ENCODE data around the gene CLEC1B. TPM values are rescaled to one million over a fixed set of nuclear protein-coding genes. Genes with fewer than 3 reads are reported as not detected.

The CLEC1B gene
- total RNA-seq, 1 experiment from 2014 or later, result not detected

DNA sequence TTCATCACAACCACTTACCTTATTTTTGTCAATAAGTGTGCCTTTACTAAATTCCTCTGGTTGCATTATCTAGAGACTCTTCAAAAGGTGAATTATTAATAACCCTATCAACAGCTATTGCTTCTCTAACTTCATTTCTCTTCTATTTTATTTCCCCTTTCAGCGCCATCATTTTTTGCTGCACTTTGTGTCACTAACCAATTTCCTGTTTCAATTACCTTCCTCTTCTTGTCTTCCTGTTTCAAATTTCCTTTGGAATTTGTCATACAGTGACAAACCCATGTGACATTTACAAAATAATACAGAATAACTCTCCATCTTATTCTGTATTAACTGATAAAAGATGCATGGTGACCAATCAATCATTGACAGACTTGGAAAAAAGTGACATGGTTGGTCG lies 54.5 kb downstream of the CLEC1B start:
- H3K4me2 ChIP-seq (ENCODE audit: low read length), result no peak overlapping the region
- H3K4me3 ChIP-seq (replicated peaks in 1 of 2; ENCODE audit: low read depth in 1 of 2, low read length in 2 of 2), result no peak overlapping the region
- TF ChIP-seq RAD21 (IDR thresholded peaks at IDR 0.05; ENCODE audit: low read depth) (no peak), TCF7L2 (IDR thresholded peaks at IDR 0.05; ENCODE audit: borderline replicate concordance, extremely low read depth, insufficient read depth, insufficient read length) (no peak), YY1 (IDR thresholded peaks at IDR 0.05; ENCODE audit: extremely low read depth, insufficient replicate concordance, low read depth, low read length) (no peak), EZH2phosphoT487 (IDR thresholded peaks at IDR 0.05; ENCODE audit: borderline replicate concordance) (no peak), SP1 (IDR thresholded peaks at IDR 0.05; ENCODE audit: low read depth) (no peak), CBX3 (IDR thresholded peaks at IDR 0.05; ENCODE audit: low read depth) (no peak), EGR1 (IDR thresholded peaks at IDR 0.05; ENCODE audit: low read depth) (no peak), JUND (IDR thresholded peaks at IDR 0.05) (no peak), ZNF274 (IDR thresholded peaks at IDR 0.05; ENCODE audit: low read depth, low read length) (no peak), SIN3A (IDR thresholded peaks at IDR 0.05; ENCODE audit: low read depth) (no peak), POLR2A (IDR thresholded peaks at IDR 0.05; ENCODE audit: borderline replicate concordance, extremely low read depth, insufficient read depth, insufficient read length) (no peak), EZH2 (IDR thresholded peaks at IDR 0.05) (no peak), FOSL1 (IDR thresholded peaks at IDR 0.05; ENCODE audit: low read depth) (no peak), CEBPB (IDR thresholded peaks at IDR 0.05; ENCODE audit: low read depth) (no peak), ELF1 (IDR thresholded peaks at IDR 0.05; ENCODE audit: borderline replicate concordance, low read depth) (no peak)
- TF ChIP-seq, protein P1, sequence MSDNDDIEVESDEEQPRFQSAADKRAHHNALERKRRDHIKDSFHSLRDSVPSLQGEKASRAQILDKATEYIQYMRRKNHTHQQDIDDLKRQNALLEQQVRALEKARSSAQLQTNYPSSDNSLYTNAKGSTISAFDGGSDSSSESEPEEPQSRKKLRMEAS (IDR thresholded peaks at IDR 0.05), result no peak
- TF ChIP-seq, protein P2, sequence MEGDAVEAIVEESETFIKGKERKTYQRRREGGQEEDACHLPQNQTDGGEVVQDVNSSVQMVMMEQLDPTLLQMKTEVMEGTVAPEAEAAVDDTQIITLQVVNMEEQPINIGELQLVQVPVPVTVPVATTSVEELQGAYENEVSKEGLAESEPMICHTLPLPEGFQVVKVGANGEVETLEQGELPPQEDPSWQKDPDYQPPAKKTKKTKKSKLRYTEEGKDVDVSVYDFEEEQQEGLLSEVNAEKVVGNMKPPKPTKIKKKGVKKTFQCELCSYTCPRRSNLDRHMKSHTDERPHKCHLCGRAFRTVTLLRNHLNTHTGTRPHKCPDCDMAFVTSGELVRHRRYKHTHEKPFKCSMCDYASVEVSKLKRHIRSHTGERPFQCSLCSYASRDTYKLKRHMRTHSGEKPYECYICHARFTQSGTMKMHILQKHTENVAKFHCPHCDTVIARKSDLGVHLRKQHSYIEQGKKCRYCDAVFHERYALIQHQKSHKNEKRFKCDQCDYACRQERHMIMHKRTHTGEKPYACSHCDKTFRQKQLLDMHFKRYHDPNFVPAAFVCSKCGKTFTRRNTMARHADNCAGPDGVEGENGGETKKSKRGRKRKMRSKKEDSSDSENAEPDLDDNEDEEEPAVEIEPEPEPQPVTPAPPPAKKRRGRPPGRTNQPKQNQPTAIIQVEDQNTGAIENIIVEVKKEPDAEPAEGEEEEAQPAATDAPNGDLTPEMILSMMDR (IDR thresholded peaks at IDR 0.05 in 2 of 3, conservative IDR thresholded peaks at IDR 0.05 in 1 of 3; ENCODE audit: borderline replicate concordance in 1 of 3, insufficient read depth in 1 of 3, low read depth in 2 of 3, low read length in 2 of 3), result no peak
- TF ChIP-seq, protein P3, sequence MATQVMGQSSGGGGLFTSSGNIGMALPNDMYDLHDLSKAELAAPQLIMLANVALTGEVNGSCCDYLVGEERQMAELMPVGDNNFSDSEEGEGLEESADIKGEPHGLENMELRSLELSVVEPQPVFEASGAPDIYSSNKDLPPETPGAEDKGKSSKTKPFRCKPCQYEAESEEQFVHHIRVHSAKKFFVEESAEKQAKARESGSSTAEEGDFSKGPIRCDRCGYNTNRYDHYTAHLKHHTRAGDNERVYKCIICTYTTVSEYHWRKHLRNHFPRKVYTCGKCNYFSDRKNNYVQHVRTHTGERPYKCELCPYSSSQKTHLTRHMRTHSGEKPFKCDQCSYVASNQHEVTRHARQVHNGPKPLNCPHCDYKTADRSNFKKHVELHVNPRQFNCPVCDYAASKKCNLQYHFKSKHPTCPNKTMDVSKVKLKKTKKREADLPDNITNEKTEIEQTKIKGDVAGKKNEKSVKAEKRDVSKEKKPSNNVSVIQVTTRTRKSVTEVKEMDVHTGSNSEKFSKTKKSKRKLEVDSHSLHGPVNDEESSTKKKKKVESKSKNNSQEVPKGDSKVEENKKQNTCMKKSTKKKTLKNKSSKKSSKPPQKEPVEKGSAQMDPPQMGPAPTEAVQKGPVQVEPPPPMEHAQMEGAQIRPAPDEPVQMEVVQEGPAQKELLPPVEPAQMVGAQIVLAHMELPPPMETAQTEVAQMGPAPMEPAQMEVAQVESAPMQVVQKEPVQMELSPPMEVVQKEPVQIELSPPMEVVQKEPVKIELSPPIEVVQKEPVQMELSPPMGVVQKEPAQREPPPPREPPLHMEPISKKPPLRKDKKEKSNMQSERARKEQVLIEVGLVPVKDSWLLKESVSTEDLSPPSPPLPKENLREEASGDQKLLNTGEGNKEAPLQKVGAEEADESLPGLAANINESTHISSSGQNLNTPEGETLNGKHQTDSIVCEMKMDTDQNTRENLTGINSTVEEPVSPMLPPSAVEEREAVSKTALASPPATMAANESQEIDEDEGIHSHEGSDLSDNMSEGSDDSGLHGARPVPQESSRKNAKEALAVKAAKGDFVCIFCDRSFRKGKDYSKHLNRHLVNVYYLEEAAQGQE (IDR thresholded peaks at IDR 0.05; ENCODE audit: low read depth), result no peak
- TF ChIP-seq, protein P4, sequence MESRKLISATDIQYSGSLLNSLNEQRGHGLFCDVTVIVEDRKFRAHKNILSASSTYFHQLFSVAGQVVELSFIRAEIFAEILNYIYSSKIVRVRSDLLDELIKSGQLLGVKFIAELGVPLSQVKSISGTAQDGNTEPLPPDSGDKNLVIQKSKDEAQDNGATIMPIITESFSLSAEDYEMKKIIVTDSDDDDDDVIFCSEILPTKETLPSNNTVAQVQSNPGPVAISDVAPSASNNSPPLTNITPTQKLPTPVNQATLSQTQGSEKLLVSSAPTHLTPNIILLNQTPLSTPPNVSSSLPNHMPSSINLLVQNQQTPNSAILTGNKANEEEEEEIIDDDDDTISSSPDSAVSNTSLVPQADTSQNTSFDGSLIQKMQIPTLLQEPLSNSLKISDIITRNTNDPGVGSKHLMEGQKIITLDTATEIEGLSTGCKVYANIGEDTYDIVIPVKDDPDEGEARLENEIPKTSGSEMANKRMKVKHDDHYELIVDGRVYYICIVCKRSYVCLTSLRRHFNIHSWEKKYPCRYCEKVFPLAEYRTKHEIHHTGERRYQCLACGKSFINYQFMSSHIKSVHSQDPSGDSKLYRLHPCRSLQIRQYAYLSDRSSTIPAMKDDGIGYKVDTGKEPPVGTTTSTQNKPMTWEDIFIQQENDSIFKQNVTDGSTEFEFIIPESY (IDR thresholded peaks at IDR 0.05; ENCODE audit: extremely low read depth, insufficient replicate concordance, low read length), result no peak
- TF ChIP-seq, protein P5, sequence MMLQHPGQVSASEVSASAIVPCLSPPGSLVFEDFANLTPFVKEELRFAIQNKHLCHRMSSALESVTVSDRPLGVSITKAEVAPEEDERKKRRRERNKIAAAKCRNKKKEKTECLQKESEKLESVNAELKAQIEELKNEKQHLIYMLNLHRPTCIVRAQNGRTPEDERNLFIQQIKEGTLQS (IDR thresholded peaks at IDR 0.05), result no peak
- BruUV-seq (replicated peaks), result no TSS peak
- H3K9me2 ChIP-seq (ENCODE audit: insufficient read depth), result no peaks in the 10 kb centered on the region
- H2AFZ ChIP-seq (ENCODE audit: low read depth, low read length, poor library complexity, severe bottlenecking), result no peak overlapping the region
- ChIA-PET RAD21 (ENCODE audit: low non-redundant PET in 1 of 2, low total read pairs in 2 of 2, uncharacterized antibody in 2 of 2, unreplicated experiment in 2 of 2) (no interaction called here), POLR2A (no interaction called here), CTCF (interaction anchor here (1.1 kb wide), 1 partner anchor 195 kb away, joined by 3 read pairs; no protein-coding TSS in a partner anchor)
- H3K9ac ChIP-seq (ENCODE audit: low read length), result no peak overlapping the region
- H3K79me2 ChIP-seq (ENCODE audit: insufficient read depth, low read length), result no peaks in the 10 kb centered on the region
- no peak for DNase-seq (ENCODE audit: low read depth, low spot score)
- H3K36me3 ChIP-seq (ENCODE audit: control insufficient read depth in 1 of 2, insufficient read depth in 2 of 2, low read length in 2 of 2), result no peaks in the 10 kb centered on the region
- no peak for ATAC-seq
- no peaks in the 10 kb centered on the region for H4K20me1 ChIP-seq (ENCODE audit: insufficient read depth)
- H3K27ac ChIP-seq (ENCODE audit: low read depth, low read length), result no peak overlapping the region
- no peaks in the 10 kb centered on the region for H3K9me3 ChIP-seq (ENCODE audit: control insufficient read depth in 1 of 2, insufficient read depth in 1 of 2, low read depth in 1 of 2, low read length in 2 of 2)
- H3K27me3 ChIP-seq (ENCODE audit: insufficient read depth, low read length), result peaks cover 64% of the 10 kb centered on the region
- intact Hi-C loops (cut with micrococcal nuclease), result loop anchor here (5.0 kb wide), 1 partner anchor 198 kb away; no protein-coding TSS in a partner anchor
- no peaks in the 10 kb centered on the region for H3K4me1 ChIP-seq (ENCODE audit: control insufficient read depth in 1 of 2, insufficient read depth in 2 of 2, low read length in 2 of 2)

Data from HCT116 (cell line).